HepG2 (cell line): ENCODE measurements around the gene NBPF1. TPM values are rescaled to one million over a fixed set of nuclear protein-coding genes. Genes with fewer than 3 reads are reported as not detected.
"Not testable (repeated sequence)": the region's sequence is repeated elsewhere in the genome, so short reads cannot be mapped to it uniquely, and the experiment has no call there.

ENCODE experiments used
- CREBL2 ChIP-seq: sonication (generic); formaldehyde crosslinking; IDR thresholded peaks from 2 replicates; pipeline ENCODE4 v1.8.1; 2023; ENCODE audit warnings: missing genetic modification reagents, mild to moderate bottlenecking, borderline replicate concordance
- DMAP1 ChIP-seq: IDR thresholded peaks from 2 replicates; pipeline ENCODE4 v1.6.1; 2016
- FOXA1 ChIP-seq, 2 experiments: fragments of 450-650 bp in 1 of 2; sonication (generic) in 1 of 2; formaldehyde crosslinking in 1 of 2; IDR thresholded peaks; 2 replicates each; pipeline versions ENCODE4 v1.4.0 to v1.6.1; 2016 to 2020; ENCODE audit warnings: missing genetic modification reagents in 1 of 2
- MXI1 ChIP-seq: IDR thresholded peaks from 3 replicates; pipeline ENCODE4 v1.6.1; 2012; ENCODE audit warnings: low read depth, low read length, inconsistent platforms, borderline replicate concordance
- NCOR1 ChIP-seq: fragments of 200-600 bp; sonication (generic); IDR thresholded peaks from 2 replicates; pipeline ENCODE4 v1.7.0; 2017; ENCODE audit warnings: antibody characterized with exemption, low read length, borderline replicate concordance
- NR1H2 ChIP-seq: sonication (generic); formaldehyde crosslinking; IDR thresholded peaks from 2 replicates; pipeline ENCODE4 v1.8.1; 2022; ENCODE audit warnings: low read depth, missing genetic modification reagents, borderline replicate concordance
- POLR2AphosphoS2 ChIP-seq: IDR thresholded peaks from 2 replicates; pipeline ENCODE4 v1.6.1; 2011; ENCODE audit warnings: low read depth, low read length, improper control_type of control experiment
- SNAI1 ChIP-seq: sonication (generic); formaldehyde crosslinking; IDR thresholded peaks from 2 replicates; pipeline ENCODE4 v1.5.0; 2020; ENCODE audit warnings: mild to moderate bottlenecking, missing genetic modification reagents, borderline replicate concordance
- ZFP82 ChIP-seq: sonication (generic); formaldehyde crosslinking; IDR thresholded peaks from 2 replicates; pipeline ENCODE4 v1.5.1; 2020; ENCODE audit warnings: mild to moderate bottlenecking, missing genetic modification reagents, borderline replicate concordance
- ZNF142 ChIP-seq: sonication (generic); formaldehyde crosslinking; IDR thresholded peaks from 2 replicates; pipeline ENCODE4 v1.4.0; 2020; ENCODE audit warnings: missing genetic modification reagents
- ZNF350 ChIP-seq: sonication (generic); formaldehyde crosslinking; IDR thresholded peaks from 2 replicates; pipeline ENCODE4 v1.4.0; 2020; ENCODE audit warnings: mild to moderate bottlenecking, low read depth, missing genetic modification reagents, borderline replicate concordance
- ZNF362 ChIP-seq: sonication (generic); formaldehyde crosslinking; IDR thresholded peaks from 2 replicates; pipeline ENCODE4 v1.4.0; 2020; ENCODE audit warnings: missing genetic modification reagents, mild to moderate bottlenecking, borderline replicate concordance
- ZNF614 ChIP-seq: IDR thresholded peaks from 2 replicates; pipeline ENCODE4 v1.6.1; 2018; ENCODE audit warnings: missing biosample characterization, missing genetic modification reagents, inconsistent platforms, borderline replicate concordance
- ZNF770 ChIP-seq: sonication (generic); formaldehyde crosslinking; IDR thresholded peaks from 2 replicates; pipeline ENCODE4 v1.5.0; 2020; ENCODE audit warnings: mild to moderate bottlenecking, missing genetic modification reagents
- ZSCAN5A ChIP-seq: sonication (generic); formaldehyde crosslinking; IDR thresholded peaks from 2 replicates; pipeline ENCODE4 v1.8.0; 2022; ENCODE audit warnings: mild to moderate bottlenecking, missing genetic modification reagents, borderline replicate concordance
- polyA plus RNA-seq, 8 experiments: library from polyadenylated mRNA; depleted of rRNA in 3 of 8; stranded (reverse) in 7 of 8; unstranded in 1 of 8; fragments of >200 nt; fragmentation: Illumina TruSeq in 4 of 8; extraction: Trizol in 4 of 8; gene quantifications; 2 replicates each; pipeline versions ENCODE4 v1.2.1 to v1.2.3, GENCODE V29; 2011 to 2016; ENCODE audit warnings: low read depth in 4 of 8, missing spikeins in 1 of 8, mixed read lengths in 1 of 8; ENCODE audit not compliant: insufficient read depth in 1 of 8
- total RNA-seq, 5 experiments: library from RNA; depleted of rRNA; stranded (reverse); fragments of >200 nt; fragmentation: Illumina TruSeq; extraction: Trizol; gene quantifications; 2 replicates each; pipeline ENCODE4 v1.2.3, GENCODE V29; 2016; ENCODE audit warnings: low read depth in 1 of 5

NBPF1 gene
- total and polyA plus RNA-seq, 2 of the 13 experiments (the other 11 are each of a cell fraction or from before 2014, with no cell fraction given): 30.3 to 35.6 TPM

GRCh38 chr1:16645271-16646060 lies 32.1 kb upstream of the NBPF1 start (continued):
- TF ChIP-seq MXI1 (peak; percentile 83; the same call in 1 of the 3 replicates), ZNF350 (CRISPR knock-in tag) (peak; percentile 89), ZNF614 (CRISPR knock-in tag) (peak; percentile 98), FOXA1 (CRISPR knock-in tag; IDR thresholded peaks at IDR 0.05) (peak; percentile 34), ZSCAN5A (CRISPR knock-in tag) (peak; percentile 50; the same call in 1 of the 2 replicates), CREBL2 (CRISPR knock-in tag) (peak; percentile 89), POLR2AphosphoS2 (peak; percentile 90; the same call in 1 of the 2 replicates), SNAI1 (CRISPR knock-in tag) (peak; percentile 96), ZFP82 (CRISPR knock-in tag) (peak; percentile 84; the same call in 1 of the 2 replicates), NCOR1 (peak; percentile 74), NR1H2 (CRISPR knock-in tag) (peak; percentile 36; the same call in 1 of the 2 replicates), ZNF770 (peak; percentile 49; the same call in 1 of the 2 replicates), ZNF142 (CRISPR knock-in tag) (peak; percentile 94), ZNF362 (CRISPR knock-in tag) (peak; percentile 67), DMAP1 (peak; percentile 99)
- not testable (repeated sequence) for TF ChIP-seq FOXA1 (IDR thresholded peaks at IDR 0.05)
